Kidney epithelial cell (primary cell): ENCODE measurements around the gene RABGAP1L. TPM values are rescaled to one million over a fixed set of nuclear protein-coding genes. Genes with fewer than 3 reads are reported as not detected.

Source experiments
- DNase-seq: peaks from one replicate; pipeline ENCODE4 v3.0.0-alpha.2; 2010; ENCODE audit warnings: low read depth
- H3K27me3 ChIP-seq: 2 replicates; pipeline ENCODE4 v1.6.0; 2011; ENCODE audit warnings: low read length; ENCODE audit not compliant: control insufficient read depth, insufficient read depth
- H3K36me3 ChIP-seq: 2 replicates; pipeline ENCODE4 v1.5.1; 2011; ENCODE audit warnings: low read length; ENCODE audit not compliant: control insufficient read depth, insufficient read depth
- H3K4me3 ChIP-seq: 2 replicates; pipeline ENCODE4 v1.5.1; 2011; ENCODE audit warnings: low read depth, mild to moderate bottlenecking, control low read depth, low read length
- CTCF ChIP-seq: IDR thresholded peaks from 2 replicates; pipeline ENCODE4 v1.5.1; 2011; ENCODE audit warnings: mild to moderate bottlenecking, moderate library complexity, low read length, control low read depth, inconsistent platforms; ENCODE audit not compliant: insufficient read depth, poor library complexity, severe bottlenecking
- total RNA-seq: library from RNA; depleted of rRNA; stranded (reverse); fragments of >200 nt; gene quantifications from 2 replicates; pipeline ENCODE4 v1.2.3, GENCODE V29; 2015

The RABGAP1L gene
- total RNA-seq, 1 donor from 2014 or later, result 22.1 TPM

DNA sequence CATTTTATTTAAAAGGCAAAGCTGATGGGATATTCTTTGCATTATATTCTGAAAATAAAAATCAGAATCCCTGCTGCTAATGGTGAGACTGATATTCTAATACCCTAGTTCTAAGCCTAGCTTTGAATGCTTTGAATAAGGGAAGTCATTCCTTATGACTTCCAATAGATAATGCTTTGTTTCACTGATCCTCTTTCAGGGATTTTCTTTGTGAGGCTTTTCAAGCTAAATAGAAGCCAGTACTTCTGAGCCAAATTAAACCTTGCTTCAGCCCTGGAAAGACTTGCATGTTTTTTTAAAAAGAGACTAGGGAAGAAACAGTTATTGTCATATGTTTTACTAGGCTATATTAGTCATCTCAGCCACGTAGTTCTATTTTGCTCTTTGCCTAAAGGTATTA is 771.9 kb downstream of the RABGAP1L start:
- no peaks in the 10 kb centered on the region for H3K27me3 ChIP-seq
- TF ChIP-seq CTCF, result no peak
- DNase-seq, result no peak

GRCh38 chr1:174932587-174932986 is 773.3 kb downstream of the RABGAP1L start:
- no peaks in the 10 kb centered on the region for H3K27me3 ChIP-seq
- H3K4me3 ChIP-seq, result no peak overlapping the region
- H3K36me3 ChIP-seq, result no peaks in the 10 kb centered on the region
- DNase-seq, result no peak
- TF ChIP-seq CTCF, result no peak

More for the DNA sequence above, 771.9 kb downstream of the RABGAP1L start:
- Histone ChIP-seq H3K36me3 (no peaks in the 10 kb centered on the region), H3K4me3 (no peak overlapping the region)

DNA sequence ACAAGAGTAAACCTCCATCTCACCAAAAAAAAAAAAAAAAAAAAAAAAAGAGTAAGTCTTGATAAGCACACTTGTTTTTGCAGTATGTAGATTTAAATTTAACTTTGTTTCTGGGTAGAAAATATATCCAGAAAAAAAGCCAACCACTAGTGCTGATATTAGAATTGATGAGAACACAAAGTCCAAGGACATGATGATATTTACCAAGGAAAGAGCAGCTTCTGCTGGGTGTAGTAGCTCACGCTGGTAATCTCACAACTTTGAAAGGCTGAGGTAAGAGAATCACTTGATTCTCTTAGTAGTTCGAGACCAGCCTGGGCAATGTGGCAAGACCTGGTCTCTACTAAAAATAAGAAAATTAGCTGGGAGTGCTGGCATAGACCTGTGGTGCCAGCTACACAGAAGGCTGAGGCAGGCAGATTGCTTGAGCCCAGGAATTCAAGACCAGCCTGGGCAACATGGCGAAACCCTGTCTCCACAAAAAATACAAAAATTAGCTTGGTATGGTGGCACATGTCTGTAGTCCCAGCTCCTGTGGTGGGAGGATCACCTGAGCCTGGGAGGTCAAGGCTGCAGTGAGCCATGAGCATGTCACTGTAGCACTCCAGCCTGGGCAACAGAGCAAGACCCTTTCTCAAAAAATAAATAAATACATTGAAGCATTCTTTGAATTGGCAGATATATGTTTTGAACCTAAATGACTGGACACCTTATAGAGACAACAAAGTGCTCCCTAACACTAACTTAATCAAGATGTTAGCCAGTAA is 776.8 kb downstream of the RABGAP1L start:
- TF ChIP-seq CTCF, result no peak
- no peaks in the 10 kb centered on the region for H3K27me3 ChIP-seq

DNA sequence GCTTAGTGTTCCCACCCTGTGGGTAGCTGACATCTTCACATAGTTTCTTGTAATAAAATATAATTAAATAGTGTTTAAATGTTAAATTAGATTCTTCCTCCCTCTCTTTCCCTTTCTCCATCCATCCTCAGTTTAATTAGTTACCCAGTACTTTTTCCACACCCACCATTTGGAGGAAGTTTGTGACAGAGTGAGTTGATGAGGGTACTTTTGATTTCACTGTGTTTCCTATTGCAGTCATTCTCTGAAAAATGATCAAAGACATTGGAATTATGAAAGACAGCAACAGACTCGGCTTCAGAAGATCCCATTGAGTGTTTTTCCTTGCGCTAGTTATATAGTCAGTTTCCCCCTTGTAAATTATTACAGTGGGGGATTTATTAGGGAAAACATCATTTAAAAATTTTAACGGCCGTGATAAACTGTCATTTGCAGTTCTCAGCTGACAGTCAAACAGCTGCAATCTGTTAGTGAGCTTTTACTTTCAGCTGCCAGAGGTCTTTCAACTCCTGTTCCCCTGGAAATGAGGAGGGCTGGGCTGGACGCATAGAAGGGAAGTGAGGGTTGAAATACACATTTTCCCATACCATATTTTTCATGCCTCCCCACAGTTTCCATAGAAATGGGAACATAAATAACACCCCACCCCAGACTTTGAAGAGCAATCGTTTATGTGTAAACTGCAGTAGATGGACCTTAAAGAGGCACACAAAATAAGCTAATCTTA is 779.1 kb downstream of the RABGAP1L start:
- Histone ChIP-seq H3K36me3 (no peaks in the 10 kb centered on the region), H3K27me3 (no peaks in the 10 kb centered on the region), H3K4me3 (no peak overlapping the region)
- DNase-seq, result no peak
- no peak for TF ChIP-seq CTCF

More for the DNA sequence above, 776.8 kb downstream of the RABGAP1L start:
- no peak for DNase-seq
- H3K4me3 ChIP-seq, result no peak overlapping the region
- no peaks in the 10 kb centered on the region for H3K36me3 ChIP-seq

GRCh38 chr1:174939775-174940545 is 780.6 kb downstream of the RABGAP1L start:
- Histone ChIP-seq H3K27me3 (no peaks in the 10 kb centered on the region), H3K4me3 (no peak overlapping the region), H3K36me3 (no peaks in the 10 kb centered on the region)
- TF ChIP-seq CTCF, result no peak
- no peak for DNase-seq
